Measurements from ENCODE around the gene HK3. TPM values are rescaled to one million over a fixed set of nuclear protein-coding genes. Genes with fewer than 3 reads are reported as not detected.

The HK3 gene
- total and polyA plus RNA-seq, 2 of the 8 experiments (the other 6 are each of a cell fraction or from before 2014, with no cell fraction given), result not detected

GRCh38 chr5:176904276-176904675, 5.1 kb upstream of the HK3 start:
- H4K91ac ChIP-seq (replicated peaks; ENCODE audit: insufficient read length, low read length), result no peak overlapping the region
- H4K8ac ChIP-seq (ENCODE audit: extremely low read depth, insufficient read depth, low read length), result no peak overlapping the region
- H3K79me2 ChIP-seq (ENCODE audit: control insufficient read depth in 1 of 2, insufficient read depth in 2 of 2, low read length in 2 of 2), result no peaks in the 10 kb centered on the region
- no peak overlapping the region for H3K4me2 ChIP-seq (ENCODE audit: insufficient read depth in 1 of 2, low read depth in 2 of 2, low read length in 2 of 2)
- FAIRE-seq, result no peak
- TF ChIP-seq SIRT6 (IDR thresholded peaks at IDR 0.05; ENCODE audit: low read length), result no peak
- TF ChIP-seq RNF2 (IDR thresholded peaks at IDR 0.05; ENCODE audit: borderline replicate concordance, low read depth, low read length, missing control alignments, poor library complexity, severe bottlenecking), result no peak
- TF ChIP-seq KDM5A (IDR thresholded peaks at IDR 0.05; ENCODE audit: low read length), result no peak
- no peak for TF ChIP-seq EZH2 (IDR thresholded peaks at IDR 0.05; ENCODE audit: low read depth, low read length, severe bottlenecking)
- TF ChIP-seq CBX8 (IDR thresholded peaks at IDR 0.05; ENCODE audit: borderline replicate concordance, low read depth, low read length), result no peak
- no peak overlapping the region for H2BK120ac ChIP-seq (replicated peaks; ENCODE audit: low read depth, low read length)
- H3K23me2 ChIP-seq (ENCODE audit: low read depth, low read length), result no peaks in the 10 kb centered on the region
- no peak overlapping the region for H3K56ac ChIP-seq (replicated peaks; ENCODE audit: insufficient read length, low read depth, low read length)
- no peak overlapping the region for H2AFZ ChIP-seq (ENCODE audit: low read length)
- H4K5ac ChIP-seq (ENCODE audit: insufficient read length, low read depth, low read length), result no peak overlapping the region
- ChIA-PET POLR2A (ENCODE audit: partially characterized antibody) (no interaction called here), CTCF (ENCODE audit: partially characterized antibody) (interaction anchor here (0.6 to 2.6 kb wide), 5 partner anchors 12 to 246 kb away, joined by 3 to 14 read pairs (median 3); no protein-coding TSS in a partner anchor)
- H3K23ac ChIP-seq (ENCODE audit: insufficient read length), result no peak overlapping the region
- no peak overlapping the region for H3K27ac ChIP-seq (ENCODE audit: low read depth, low read length)
- no peak overlapping the region for H2BK5ac ChIP-seq (ENCODE audit: low read depth, low read length)
- H3K27me3 ChIP-seq (replicated peaks in 1 of 4; ENCODE audit: control insufficient read depth in 3 of 4, extremely low read depth in 1 of 4, insufficient read depth in 3 of 4, low read length in 3 of 4), result no peaks in the 10 kb centered on the region
- no peak overlapping the region for H2BK20ac ChIP-seq (ENCODE audit: low read length)
- H3K36me3 ChIP-seq (ENCODE audit: control insufficient read depth in 2 of 4, insufficient read depth in 4 of 4, low read length in 3 of 4), result peaks cover 15 to 53% (median 48%) of the 10 kb centered on the region in 4 experiments; a peak in 7 of 8 replicates
- H3K4ac ChIP-seq (replicated peaks; ENCODE audit: insufficient read length, low read depth, low read length), result no peak overlapping the region
- H2AK5ac ChIP-seq (ENCODE audit: low read depth, low read length), result no peak overlapping the region
- H4K20me1 ChIP-seq (replicated peaks in 1 of 2; ENCODE audit: control insufficient read depth in 1 of 2, insufficient read depth in 2 of 2, low read length in 2 of 2), result no peaks in the 10 kb centered on the region
- H3K79me1 ChIP-seq (ENCODE audit: low read depth, low read length), result no peaks in the 10 kb centered on the region
- H3K9me3 ChIP-seq (ENCODE audit: insufficient read depth in 2 of 2, low read depth in 1 of 2, low read length in 1 of 2), result no peaks in the 10 kb centered on the region
- 92% methylated on average over 3 of the region's 3 CpGs; no CpG with 5 or more reads in 1 of the 2 experiments for WGBS, 2 experiments (ENCODE audit: extremely low coverage in 1 of 2, insufficient coverage in 1 of 2, insufficient read length in 1 of 2, insufficient replicate concordance in 2 of 2, low coverage in 1 of 2, low lambda C conversion rate in 2 of 2, missing lambda C conversion rate in 1 of 2)
- no peak overlapping the region for H3K9ac ChIP-seq (replicated peaks in 1 of 4; ENCODE audit: extremely low read depth in 1 of 4, low read depth in 3 of 4, low read length in 3 of 4)
- H3K4me1 ChIP-seq (replicated peaks in 1 of 4; ENCODE audit: control insufficient read depth in 3 of 4, insufficient read depth in 4 of 4, low read length in 3 of 4), result peaks cover 0 to 4% (median under 1%) of the 10 kb centered on the region in 4 experiments; a peak in 2 of 7 replicates
- no peak overlapping the region for H2BK15ac ChIP-seq (ENCODE audit: low read length)
- H3K4me3 ChIP-seq (ENCODE audit: extremely low read depth in 1 of 4, insufficient read depth in 2 of 4, low read depth in 3 of 4, low read length in 4 of 4), result no peak overlapping the region
- no peak overlapping the region for H2BK12ac ChIP-seq (ENCODE audit: low read depth, low read length)
- H3K14ac ChIP-seq (ENCODE audit: insufficient read length), result no peak overlapping the region
- no peak for DNase-seq (ENCODE audit: low read depth in 1 of 2, low spot score in 2 of 2)
- no peak overlapping the region for H3K18ac ChIP-seq (ENCODE audit: extremely low read depth, low read length)

Measured in H1 (cell line).